CD4-positive, alpha-beta T cell treated with Interleukin-15 for 4 hours (primary cell): ENCODE results near the gene BET1L.
"Not testable (repeated sequence)": the region's sequence is repeated elsewhere in the genome, so short reads cannot be mapped to it uniquely, and the experiment has no call there.

ENCODE experiments used
- DNase-seq: peaks from one replicate; pipeline ENCODE4 v3.0.0-alpha.2; 2020; ENCODE audit warnings: low spot score

The BET1L gene

DNA sequence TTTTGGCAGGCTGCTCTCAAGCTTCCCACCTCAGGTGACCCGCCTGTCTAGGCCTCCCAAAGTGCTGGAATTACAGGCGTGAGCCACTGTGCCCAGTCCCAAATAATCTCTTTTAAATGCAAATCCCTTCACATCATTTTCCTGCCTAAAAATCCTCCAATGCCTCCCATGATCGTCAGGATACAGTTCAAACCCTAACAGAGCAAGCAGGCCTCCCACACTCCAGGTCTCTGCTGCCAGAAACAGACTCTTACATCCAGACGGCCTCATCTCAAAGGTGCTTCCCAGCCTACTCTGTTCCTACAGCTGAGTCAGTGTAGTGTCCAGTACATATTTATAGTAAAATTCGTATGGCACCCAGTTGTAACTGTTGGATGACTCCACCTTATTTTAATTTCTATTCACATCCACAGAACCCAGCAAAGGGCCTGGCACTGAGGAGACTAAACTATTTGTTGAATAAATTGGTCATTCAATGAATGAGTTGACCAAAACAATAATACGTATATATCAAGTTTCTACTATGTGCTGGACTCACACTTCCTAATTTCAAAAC, 20.7 kb upstream of the BET1L start:
- no peak for DNase-seq

DNA sequence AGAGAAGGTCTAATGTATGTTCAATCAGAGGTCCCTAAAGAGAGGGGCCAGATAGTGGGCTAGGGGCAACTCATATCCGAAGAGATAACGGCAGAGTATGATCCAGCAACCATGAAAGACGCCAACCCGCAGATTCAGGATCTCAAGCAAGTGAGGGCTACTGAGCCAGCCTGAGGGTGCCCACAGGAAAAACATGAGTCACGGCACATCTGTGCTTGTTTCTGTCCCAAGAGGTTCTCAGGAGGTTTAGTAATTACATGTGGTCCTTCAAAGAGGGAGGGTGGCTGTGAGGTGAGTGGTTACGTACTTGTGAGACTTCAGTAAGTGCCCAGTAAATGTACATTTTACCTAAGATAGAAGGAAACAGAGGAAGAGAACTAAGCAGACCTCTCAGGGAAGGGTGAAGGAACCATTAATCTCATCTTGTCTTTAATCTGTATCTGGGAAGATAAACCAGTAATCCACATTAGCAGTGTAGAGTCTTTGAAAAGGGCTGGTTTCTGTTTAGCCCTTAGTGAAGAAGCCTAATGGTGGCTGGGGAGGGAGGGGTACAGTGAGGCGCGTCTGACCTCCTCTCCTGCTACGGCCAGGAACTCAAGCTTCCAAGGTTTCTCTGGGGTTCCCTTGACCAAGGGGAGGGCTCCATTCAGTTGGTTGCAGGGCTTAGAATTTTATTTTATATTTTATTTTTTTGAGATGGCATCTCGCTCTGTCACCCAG, 18.7 kb upstream of the BET1L start:
- DNase-seq, result no peak

DNA sequence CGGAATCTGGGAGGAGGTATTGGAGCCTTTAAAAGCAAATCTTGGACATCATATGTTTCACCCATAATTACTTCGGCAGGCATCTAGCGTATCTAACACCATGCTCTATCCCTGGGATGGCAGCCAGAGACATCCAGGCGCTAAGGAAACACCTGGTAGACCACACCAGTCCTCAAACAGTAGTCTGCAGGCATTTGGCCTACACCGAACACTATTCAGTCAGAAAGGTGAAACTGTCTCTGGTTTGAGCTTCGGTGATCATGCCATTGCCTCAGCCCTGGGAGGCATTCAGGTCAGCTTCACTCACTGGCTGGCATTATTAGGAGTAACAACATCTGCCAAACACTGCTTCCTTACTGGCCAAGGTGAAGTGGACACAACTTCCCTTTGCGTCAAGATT, 17.2 kb upstream of the BET1L start:
- no peak for DNase-seq

DNA sequence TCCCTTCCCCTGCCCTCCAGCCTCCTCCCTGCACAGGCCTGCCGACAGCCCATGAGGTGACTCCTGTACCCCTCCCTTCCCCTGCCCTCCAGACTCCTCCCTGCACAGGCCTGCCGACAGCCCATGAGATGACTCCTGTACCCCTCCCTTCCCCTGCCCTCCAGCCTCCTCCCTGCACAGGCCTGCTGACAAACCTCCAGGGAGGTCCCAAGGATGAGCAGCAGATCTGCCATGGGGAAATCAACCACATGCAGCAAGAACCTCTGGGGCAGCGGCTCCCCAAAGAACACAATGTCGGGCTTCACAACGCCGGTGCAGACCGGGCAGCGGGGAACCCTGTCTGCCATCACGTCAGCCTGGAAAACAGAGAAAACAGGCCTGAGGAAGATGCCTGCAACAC, 16.7 kb upstream of the BET1L start:
- DNase-seq, result no peak

DNA sequence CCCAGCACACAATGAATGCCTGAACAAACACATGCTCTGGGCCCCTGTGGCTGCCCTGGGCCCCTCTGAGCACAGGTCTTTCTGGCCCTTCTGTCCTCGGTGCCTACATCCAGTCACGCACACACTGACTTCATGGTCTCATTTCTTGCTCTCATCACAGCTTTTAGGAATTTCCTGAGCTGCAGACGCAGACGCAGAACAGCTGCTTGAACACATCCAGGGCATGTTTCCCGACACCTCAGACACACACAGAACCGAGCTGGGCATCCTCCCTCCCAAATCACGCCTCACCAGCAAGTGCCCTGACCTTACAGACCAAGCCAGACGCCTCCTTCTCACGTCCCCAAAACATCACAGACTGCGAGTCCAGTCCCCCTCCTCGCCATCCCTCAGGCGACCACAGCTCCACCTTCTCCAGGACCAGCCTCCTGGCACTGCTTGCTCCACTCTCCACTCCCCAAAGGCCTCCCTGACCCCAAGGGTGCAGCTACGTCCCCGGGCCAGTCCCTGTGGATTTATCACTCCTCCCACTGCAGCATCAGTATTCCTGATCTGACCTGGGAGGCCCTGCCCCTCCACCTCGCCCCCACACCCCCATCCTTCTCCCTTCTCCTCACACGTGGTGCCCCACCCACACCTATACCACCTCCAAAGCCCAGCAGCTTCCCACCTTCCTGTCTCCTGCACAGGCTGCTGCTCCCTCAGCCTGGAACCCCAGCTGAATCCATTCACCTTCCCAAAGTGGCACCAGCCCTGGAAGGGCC, 16.0 kb upstream of the BET1L start:
- DNase-seq, result no peak

DNA sequence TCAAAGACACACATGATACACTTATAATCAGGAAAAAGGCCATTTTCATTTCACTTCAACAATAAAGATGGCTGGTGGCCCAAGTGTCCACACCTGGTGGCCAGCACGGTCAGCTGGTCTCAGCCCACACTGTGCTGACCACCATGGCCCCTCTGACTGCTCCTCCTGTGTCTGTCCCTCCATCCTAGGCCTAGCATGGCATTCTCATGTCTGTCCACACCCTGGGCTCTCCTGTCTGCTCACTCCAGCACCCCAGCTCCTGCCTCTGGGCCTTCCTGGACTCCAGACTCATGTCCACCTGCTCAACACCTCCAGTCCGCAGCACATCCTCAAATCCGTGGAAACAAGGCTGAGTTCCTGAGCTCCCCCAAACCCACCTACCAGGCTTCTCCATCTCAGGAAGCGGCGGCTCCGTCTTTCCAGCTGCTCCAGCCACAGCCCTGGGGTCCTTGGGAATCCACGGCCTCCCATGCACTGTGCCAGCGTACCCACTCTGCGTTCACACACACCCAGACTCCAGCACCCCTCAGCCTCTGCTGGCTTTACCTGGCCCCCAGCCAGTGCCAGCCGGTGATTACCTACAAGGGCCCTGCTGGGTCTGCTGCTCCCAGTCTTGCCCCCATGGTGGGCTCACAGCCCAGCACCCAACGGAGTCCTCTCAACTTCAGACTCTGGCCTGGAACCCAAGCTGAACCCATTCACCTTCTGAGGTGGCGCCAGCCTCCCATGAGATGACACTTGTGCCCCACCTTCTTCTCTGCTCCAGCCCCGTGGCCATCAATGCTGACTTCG, 15.0 kb upstream of the BET1L start:
- no peak for DNase-seq

DNA sequence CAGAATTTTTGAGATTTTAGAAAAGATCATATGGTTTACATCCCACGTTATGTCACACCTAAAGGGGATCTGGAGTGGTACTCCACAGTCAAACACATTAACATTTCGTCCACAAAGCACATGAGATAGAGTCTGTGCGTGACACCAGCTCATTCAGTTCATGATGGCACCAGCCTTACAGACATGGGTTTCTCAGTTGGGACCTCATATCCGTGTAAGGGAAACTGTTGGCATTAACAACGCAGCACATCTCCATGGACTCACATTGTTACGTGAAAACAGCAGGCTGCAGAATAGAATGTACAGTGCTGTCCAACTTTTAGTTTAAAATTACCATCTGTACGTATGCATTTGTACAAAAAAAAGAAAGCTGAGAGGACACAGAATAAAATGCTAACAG, 14.3 kb upstream of the BET1L start:
- no peak for DNase-seq

DNA sequence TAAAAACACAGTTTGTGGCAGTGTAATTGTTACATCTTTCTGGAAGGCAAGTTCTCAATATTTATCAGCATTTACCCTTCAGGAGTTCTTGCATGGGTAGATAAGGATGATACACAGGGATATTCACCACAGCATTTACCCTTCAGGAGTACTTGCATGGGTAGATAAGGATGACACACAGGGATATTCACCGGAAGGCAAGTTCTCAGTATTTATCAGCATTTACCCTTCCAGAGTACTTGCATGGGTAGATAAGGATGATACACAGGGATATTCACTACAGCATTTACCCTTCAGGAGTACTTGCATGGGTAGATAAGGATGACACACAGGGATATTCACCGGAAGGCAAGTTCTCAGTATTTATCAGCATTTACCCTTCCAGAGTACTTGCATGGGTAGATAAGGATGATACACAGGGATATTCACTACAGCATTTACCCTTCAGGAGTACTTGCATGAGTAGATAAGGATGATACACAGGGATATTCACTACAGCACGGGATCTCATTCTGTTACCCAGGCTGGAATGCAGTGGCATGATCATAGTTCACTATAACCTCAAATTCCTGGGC, 13.5 kb upstream of the BET1L start:
- DNase-seq, result not testable (repeated sequence)

DNA sequence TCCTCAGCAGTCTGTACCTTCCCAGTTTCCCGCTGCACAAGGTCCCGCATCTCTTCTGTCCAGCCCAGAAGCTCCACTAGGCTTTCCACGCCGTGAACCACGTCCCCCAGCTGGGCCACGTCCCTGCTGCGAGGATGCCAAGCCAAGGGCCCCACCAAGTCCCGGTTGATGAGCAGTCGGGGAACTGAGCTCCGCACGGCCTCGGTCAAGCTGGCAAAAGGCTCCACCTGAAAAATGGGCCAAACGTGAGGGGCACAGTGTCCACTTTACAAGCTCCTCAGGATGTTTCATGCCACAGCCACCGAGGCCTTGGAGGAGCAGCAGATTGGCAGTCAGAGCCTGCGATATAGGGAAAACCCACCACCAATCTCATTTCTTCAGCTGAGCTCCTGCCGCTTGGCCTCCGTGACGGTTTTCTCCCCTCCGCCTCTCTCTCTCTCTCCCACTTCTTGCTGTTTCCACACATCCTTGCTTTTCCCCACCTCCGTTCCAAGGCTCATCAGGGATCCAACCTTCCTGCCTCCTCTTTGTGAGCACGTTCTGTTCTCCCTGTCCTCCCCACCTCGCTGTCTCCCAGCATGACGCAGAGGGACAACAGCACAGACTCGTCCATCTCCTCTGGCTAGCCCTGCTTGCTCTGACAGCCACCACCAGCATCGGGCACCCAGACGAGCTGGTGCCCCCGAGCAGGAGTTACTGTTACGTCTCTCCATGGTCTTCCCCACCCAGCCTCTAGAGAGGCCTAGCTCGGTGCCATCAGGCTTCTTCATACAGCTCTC, 11.8 kb upstream of the BET1L start:
- no peak for DNase-seq

DNA sequence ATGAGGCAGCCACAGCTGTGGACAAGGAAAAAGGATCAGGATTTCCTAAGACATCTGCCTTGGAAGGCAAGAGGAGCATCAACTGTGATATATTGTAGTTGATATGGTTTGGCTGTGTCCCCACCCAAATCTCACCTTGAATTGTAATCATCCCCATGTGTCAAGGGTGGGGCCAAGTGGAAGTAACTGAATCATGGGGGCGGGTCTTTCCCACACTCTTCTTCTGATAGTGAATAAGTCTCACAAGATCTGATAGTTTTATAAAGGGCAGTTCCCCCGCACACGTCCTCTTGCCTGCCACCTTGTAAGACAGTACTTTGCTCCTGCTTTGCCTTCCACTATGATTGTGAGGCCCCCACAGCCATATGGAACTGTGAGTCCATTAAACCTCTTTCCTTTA, 10.5 kb upstream of the BET1L start:
- DNase-seq, result no peak

DNA sequence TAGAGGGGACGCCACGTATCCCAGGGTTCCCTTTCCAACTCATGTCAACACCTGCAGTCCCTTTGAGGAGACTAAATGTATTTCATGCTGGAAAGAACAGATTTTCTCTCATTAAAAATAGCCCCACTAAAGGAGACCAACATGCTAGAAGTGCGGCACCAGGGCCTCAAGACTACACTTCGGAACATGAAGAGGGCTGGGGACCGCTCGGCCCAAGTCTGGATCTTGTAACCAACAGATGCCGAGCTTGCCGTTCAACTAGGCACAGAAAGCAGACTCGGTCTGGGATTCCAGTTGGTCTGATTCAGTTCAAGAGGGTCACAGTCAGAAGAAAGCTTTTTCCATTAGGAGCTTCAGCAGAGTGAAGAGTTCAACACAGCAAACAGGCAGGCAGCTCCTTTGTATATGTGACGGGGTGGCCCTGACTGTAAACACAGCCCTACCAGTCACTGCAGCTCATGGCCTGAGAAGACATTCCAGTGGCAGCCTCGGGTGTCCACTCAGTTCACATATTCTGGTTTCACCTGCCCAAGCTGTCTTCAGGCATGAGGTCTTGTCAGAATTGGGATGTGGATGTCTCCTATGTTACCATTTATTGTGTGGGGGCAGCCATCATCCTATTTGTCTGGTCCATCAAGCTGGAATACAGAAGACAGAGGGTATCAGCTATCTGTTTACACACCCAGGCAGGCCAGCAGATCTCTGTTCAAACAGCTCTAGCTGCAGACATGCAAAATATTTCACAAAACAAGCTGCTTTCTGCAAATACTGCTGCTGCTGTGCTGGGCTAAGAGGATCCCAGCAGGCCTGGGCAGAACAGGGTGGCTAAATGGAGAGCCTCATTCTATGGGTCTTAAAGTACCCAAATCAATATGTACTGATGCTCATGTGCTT, 9.1 kb upstream of the BET1L start:
- no peak for DNase-seq

DNA sequence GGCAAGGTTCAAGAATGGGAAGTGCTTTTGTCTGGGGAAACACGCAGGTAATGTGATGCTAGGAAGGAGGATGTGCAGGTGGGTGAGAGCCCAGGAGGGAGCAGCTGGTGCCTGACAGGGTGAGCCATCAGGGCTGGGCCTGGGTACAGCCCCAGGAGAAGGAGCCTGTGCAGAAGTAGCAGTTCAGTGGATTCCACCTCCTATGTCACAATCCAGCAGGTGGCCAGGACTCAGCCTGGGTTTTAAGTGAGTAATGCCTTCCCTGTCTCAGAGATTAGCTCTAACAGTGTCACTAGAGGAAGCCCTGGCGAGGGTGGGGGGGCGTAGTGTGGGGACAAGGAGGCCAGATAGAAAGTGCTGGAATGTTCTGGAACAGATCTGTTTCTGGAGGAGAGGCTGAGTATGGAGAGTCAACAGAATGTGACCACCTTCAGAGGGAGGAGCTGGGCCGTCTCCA, 8.4 kb upstream of the BET1L start:
- no peak for DNase-seq

DNA sequence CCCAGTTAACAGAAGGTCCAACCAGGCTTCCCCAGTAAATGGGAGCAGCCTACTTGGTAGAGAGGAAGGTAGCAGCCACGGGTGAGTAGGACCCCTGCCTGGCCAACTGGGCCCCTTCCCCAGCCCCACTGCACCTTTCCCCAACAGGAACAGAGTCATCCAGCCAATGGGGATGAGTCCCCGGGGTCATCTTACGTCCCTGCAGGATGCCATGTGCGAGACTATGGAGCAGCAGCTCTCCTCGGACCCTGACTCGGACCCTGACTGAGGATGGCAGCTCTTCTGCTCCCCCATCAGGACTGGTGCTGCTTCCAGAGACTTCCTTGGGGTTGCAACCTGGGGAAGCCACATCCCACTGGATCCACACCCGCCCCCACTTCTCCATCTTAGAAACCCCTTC, 6.9 kb upstream of the BET1L start:
- DNase-seq, result no peak

DNA sequence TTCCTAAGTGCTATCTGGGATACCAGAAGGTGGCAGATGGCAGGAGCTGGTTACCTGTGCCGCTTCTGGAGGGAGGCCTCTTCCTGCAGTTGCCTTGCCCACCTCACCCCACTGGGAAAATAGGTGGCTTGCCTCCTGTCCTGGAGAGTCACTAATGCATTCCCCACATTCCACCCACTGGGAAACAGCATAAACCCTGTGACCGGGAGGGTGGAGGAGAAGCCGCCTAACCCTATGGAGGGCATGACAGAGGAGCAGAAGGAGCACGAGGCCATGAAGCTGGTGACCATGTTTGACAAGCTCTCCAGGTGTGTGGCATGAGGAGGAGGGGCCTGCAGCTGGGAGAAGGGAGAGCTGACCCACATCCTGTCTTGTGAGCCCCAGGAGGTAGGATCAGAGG, 5.9 kb upstream of the BET1L start:
- no peak for DNase-seq

DNA sequence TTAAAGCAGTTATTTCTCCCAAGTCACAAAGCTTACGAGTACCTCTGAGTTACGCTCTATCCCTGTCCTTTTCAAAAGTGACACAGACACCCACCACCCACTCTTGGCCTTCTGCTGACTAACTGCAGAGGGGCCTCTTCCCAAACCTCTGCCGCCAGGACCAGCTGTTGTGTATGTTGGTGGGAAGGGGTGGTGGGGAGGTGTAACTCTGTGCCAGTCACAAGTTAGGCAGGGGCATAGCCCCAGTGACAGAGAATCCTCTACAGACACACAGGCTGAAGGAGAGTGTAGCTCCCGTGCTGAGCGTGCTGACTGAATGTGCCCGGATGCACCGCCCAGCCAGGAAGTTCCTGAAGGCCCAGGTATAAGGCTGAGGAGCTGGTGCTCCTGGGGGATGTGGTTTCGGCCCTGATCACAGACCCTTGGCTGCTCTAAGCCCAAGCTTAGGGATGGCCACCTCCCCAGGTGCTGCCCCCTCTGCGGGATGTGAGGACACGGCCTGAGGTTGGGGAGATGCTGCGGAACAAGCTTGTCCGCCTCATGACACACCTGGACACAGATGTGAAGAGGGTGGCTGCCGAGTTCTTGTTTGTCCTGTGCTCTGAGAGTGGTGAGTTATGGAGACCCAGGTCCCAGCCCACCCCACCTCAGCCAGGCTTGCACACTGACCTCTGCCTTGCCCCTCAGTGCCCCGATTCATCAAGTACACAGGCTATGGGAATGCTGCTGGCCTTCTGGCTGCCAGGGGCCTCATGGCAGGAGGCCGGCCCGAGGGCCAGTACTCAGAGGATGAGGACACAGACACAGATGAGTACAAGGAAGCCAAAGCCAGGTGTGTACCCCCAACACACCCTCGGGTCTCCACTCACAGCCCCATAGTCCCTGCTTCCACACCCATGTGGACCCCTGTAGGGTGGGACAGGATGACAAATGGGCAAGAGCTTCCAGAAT, 5.2 kb upstream of the BET1L start:
- DNase-seq, result no peak

DNA sequence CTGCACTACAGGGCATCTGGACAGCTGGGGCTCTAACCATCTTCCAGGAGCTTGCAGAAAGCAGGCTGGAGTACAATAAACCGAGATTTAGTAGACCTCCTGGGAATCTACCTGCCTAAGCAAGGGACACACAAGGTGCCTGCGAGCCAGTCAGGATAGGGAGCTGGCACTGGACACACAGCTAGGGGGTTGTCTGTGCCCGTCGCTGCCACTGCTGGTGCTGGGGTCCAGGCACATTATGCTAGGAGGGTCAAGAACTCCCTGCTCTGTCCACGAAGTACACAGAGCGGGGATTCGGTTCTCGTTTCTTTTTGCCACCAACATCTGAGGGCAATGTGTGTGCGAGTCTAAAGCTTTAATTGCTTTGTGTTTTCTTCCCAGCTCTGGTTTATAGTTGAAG, 4.5 kb upstream of the BET1L start:
- no peak for DNase-seq

DNA sequence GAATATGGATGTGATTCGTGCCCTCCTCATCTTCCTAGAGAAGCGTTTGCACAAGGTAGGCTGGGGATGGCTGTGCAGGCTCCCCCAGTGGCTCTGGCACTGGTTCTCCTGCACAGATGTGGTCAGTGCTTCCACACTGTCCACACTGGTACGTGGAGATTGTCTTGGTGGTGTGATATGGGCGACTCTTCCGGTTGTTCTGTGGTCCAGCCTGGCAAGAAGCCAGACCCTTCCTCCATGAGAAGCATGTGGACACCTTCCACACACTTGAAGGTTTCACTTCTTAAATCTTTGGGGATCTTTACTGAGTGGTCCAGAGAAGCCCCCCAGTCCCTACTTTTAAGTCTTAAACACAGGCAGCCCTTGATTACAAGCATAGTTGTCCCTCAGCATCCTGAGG, 4.1 kb upstream of the BET1L start:
- DNase-seq, result no peak

DNA sequence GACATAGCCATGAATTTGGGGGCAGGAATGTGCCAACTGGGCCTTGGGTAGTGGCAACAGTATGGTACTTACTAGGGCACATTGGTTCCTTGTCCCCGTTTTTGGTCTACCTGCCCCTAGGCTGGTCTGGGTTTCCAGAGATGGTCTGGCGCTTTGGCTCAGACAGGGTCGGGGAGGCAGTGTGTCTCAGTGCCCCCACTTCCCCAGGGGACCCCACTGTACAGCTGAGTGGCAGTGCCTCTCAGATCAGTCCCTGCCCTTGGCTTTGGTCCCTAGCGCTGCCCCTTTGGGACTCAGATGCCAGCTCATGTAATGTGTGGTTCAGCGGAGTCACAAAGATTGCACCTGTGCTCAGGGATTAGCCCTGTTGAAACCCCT, 3.6 kb upstream of the BET1L start:
- DNase-seq, result no peak

DNA sequence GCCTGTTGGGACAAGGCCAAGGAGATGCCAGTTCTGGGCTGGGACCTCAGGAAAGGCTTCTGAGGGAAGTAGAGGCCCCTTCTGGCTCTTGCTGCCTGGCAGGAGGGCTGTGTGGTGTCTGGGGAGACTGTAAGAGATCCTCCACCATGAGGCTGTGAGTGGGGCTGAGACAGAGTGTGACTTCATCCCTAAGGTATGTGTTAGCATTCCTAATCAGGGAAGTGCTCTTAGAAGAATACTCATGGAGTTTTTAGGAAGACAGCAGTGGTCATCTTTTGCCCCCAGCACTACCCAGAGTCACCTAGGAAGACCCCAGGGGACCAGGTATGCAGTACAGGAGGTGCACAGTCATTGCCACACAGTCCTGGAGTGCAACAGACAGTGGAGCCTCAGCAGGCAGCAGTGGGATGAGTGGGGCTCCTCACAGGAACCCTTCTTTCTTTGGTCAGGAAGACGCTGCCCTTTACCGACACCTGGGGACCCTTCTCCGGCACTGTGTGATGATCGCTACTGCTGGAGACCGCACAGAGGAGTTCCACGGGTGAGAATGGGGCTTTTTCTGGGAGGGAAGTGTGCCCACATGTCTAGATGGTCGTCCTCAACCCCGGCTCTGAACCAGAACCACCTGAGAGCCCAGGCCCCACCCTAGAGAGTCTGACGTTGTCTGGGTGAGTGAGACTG, 3.1 kb upstream of the BET1L start:
- DNase-seq, result no peak
